MG63 (cell line): Measurements from ENCODE around the gene CDH16. TPM values are rescaled to one million over a fixed set of nuclear protein-coding genes. Genes with fewer than 3 reads are reported as not detected.
"Not testable (repeated sequence)": the region's sequence is repeated elsewhere in the genome, so short reads cannot be mapped to it uniquely, and the experiment has no call there.

Experiments
- DNase-seq: peaks from one replicate; pipeline ENCODE4 v3.0.0-alpha.2; 2020
- H3K27me3 ChIP-seq: fragments of 250-450 bp; sonication (Bioruptor Pico); 2 replicates; pipeline ENCODE4 v1.5.1; 2020; ENCODE audit warnings: mild to moderate bottlenecking, moderate library complexity
- H3K36me3 ChIP-seq: fragments of 250-450 bp; sonication (Bioruptor Pico); 2 replicates; pipeline ENCODE4 v1.5.1; 2020; ENCODE audit warnings: mild to moderate bottlenecking, moderate library complexity
- H3K4me3 ChIP-seq: fragments of 250-450 bp; sonication (Bioruptor Pico); 2 replicates; pipeline ENCODE4 v1.5.1; 2020; ENCODE audit warnings: mild to moderate bottlenecking, moderate library complexity
- H3K9me3 ChIP-seq: fragments of 250-450 bp; sonication (Bioruptor Pico); 2 replicates; pipeline ENCODE4 v1.5.1; 2020; ENCODE audit warnings: mild to moderate bottlenecking, moderate library complexity
- total RNA-seq: library from RNA; depleted of rRNA; stranded (reverse); fragments of >200 nt; shearing (Covaris generic); gene quantifications from 2 replicates; pipeline ENCODE4 v1.2.3, GENCODE V29; 2014; ENCODE audit warnings: low replicate concordance; rRNA removed

CDH16 gene, protein sequence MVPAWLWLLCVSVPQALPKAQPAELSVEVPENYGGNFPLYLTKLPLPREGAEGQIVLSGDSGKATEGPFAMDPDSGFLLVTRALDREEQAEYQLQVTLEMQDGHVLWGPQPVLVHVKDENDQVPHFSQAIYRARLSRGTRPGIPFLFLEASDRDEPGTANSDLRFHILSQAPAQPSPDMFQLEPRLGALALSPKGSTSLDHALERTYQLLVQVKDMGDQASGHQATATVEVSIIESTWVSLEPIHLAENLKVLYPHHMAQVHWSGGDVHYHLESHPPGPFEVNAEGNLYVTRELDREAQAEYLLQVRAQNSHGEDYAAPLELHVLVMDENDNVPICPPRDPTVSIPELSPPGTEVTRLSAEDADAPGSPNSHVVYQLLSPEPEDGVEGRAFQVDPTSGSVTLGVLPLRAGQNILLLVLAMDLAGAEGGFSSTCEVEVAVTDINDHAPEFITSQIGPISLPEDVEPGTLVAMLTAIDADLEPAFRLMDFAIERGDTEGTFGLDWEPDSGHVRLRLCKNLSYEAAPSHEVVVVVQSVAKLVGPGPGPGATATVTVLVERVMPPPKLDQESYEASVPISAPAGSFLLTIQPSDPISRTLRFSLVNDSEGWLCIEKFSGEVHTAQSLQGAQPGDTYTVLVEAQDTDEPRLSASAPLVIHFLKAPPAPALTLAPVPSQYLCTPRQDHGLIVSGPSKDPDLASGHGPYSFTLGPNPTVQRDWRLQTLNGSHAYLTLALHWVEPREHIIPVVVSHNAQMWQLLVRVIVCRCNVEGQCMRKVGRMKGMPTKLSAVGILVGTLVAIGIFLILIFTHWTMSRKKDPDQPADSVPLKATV
- not detected in 2 replicates for total RNA-seq

DNA sequence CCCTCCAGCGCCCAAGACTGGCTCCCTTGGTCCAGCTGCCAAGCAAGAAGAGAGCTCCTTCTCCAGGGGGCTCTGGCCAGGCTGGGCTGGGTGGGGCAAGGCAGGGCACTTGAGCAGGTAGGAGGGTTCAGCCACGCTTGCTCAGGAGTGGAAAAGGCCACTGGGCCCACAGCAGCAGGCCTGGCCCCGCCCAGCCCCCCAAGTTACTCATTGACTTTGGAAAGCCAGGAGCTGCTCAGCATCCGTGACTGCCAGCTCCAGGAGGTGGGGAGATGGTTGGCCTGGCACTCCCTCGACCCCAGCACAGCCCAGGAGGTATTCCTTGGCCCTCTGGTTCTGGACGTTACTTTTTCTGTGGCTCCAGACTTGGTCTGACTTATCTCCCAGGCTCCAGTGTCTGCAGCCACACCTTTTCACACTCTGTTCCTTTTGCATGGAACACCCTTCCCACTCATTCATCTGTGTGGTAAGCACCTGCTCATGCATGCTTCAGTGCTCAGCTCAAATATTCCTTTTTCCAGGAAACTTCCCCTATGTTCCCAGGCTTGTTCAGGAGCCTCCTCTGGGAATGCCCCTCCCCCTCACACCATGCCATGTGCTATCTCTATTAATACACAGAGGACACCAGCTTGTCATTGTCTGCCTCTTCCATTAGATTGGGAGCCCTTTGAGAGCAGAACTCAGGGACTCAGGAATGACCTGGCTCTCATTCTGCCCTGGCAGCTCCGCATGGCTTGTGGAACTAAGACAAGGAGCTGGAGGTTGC, at the start of gene CDH16:
Gene CDH16, minus strand, starts transcription at position 83 of the 766 bp plus-strand sequence. CDS start 820 bp downstream, outside the sequence.
- Histone ChIP-seq H3K27me3 (no peaks in the 10 kb centered on the region), H3K9me3 (no peaks in the 10 kb centered on the region), H3K36me3 (no peaks in the 10 kb centered on the region), H3K4me3 (no peak within 1 kb of the TSS)
- DNase-seq, result no peak

DNA sequence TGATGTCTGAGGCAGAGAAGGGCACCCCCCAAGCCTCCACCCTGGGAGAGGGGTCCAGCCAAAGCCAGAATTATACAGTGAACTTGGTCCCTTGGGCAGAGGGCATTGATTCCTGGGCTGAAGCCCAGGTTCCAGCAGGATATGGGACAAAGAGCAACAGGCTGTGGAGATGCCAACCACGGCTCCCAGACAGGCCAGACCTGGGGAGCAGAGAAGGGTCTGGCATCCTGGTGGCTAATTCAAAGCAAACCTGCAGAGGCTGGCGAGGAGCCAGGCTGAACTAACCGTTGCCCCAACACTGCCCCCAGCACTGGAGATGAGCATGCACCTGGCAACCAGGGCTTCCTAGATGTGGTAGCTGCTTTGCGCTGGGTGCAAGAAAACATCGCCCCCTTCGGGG, 45.4 kb upstream of the CDH16 start:
- Histone ChIP-seq H3K4me3 (no peak overlapping the region), H3K36me3 (no peaks in the 10 kb centered on the region), H3K27me3 (no peaks in the 10 kb centered on the region), H3K9me3 (no peaks in the 10 kb centered on the region)
- no peak for DNase-seq

DNA sequence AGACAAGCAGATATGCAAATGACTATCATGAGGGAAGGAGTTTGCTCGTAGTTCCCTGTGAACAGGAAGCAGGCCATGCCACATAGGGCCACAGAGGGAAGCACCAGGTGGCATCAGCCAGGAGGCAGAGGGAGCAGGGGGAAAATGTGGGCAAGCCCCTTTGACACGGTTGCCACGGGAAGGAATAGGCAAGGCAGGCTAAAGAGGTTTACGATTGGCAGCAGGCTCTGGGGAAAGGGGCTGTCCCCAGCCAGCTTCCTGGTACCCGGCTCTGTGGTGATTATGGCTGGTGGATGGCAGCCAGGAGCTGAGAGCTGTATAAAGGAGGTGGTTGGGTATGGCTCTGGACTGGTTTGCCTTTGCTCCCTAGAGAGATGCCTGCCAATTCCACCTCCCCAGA, 43.2 kb upstream of the CDH16 start:
- H3K36me3 ChIP-seq, result no peaks in the 10 kb centered on the region
- H3K27me3 ChIP-seq, result no peaks in the 10 kb centered on the region
- DNase-seq, result peak; percentile 20

DNA sequence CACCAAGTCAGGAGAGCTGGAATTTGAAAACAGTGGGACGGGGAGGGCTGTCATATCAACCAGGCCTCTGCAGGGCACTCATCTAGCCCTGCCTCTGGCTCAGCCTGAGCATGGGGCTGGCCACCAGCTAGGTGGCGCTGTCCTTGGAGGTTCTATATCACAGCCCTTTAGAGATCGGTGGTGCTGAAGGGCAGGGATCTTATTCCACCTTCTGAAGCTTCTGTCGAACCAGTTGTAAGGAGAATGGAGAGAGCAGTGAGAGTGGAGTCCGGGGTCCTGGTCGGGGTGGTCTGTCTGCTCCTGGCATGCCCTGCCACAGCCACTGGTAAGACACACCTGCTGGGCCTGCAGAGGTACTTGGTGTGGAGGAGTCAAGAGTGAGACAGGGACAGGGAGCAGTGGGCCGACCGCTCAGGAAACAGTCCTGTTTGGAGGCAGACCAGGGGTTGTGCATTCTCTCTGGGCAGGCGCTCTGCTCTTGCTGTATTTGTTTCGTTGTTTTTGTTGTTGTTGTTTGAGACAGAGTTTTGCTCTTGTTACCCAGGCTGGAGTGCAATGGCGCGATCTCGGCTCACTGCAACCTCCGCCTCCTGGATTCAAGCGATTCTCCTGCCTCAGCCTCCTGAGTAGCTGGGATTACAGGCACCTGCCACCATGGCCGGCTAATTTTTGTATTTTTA, 42.5 kb upstream of the CDH16 start, which contains the start of gene CES3:
Gene CES3, plus strand, starts transcription at position 202 of the 680 bp plus-strand sequence. Its CDS starts 42 bp downstream, at position 244.
- Histone ChIP-seq H3K36me3 (no peaks in the 10 kb centered on the region), H3K27me3 (no peaks in the 10 kb centered on the region), H3K4me3 (peak within 1 kb of the TSS; percentile 61), H3K9me3 (no peaks in the 10 kb centered on the region)
- DNase-seq, result peak; percentile 79

More for the DNA sequence above, 43.2 kb upstream of the CDH16 start:
- Histone ChIP-seq H3K4me3 (peak overlapping the region; percentile 61), H3K9me3 (no peaks in the 10 kb centered on the region)

DNA sequence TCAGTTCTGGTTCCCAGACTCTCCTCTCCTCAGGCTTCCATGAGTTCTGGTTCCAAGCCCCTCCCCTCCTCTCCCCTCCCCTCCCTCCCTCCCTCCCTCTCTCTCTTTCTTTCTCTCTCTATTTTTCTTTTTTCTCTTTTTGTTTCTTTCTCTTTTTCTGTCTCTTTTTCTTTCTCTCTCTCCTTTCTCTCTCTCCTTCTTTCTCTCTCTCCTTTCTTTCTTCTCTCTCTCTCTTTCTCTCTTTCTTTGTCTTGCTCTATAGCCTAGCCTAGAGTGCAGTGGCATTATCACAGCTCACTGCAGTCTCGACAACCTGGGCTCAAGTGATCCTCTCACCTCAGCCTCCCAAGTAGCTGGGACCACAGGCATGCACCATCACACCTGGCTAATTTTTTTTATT, 41.6 kb upstream of the CDH16 start:
- Histone ChIP-seq H3K36me3 (no peaks in the 10 kb centered on the region), H3K4me3 (no peak overlapping the region), H3K27me3 (no peaks in the 10 kb centered on the region), H3K9me3 (no peaks in the 10 kb centered on the region)
- DNase-seq, result no peak

DNA sequence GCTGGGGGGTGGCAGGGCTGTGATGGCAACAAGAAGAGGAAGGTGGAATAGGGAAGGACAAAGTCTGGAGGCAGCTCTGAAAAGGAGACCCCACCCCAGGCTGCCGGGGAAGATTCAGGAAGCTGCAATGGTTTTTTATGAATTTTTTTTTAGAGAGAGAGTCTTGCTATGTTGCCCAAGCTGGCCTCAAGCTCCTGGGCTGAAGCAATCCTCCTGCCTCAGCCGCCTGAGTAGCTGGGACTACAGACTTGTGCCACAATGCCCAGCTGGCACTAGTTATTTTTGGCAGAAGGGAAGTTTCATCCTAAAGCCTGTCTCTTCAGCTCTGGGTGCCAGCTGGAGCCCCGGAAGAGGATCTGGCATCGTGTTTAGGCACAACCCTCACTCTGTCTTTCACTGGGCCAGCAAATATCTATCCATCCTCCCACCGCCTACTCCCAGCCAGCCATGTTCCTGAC, 41.0 kb upstream of the CDH16 start:
- no peak for DNase-seq
- Histone ChIP-seq H3K27me3 (no peaks in the 10 kb centered on the region), H3K36me3 (no peaks in the 10 kb centered on the region), H3K4me3 (no peak overlapping the region), H3K9me3 (no peaks in the 10 kb centered on the region)

DNA sequence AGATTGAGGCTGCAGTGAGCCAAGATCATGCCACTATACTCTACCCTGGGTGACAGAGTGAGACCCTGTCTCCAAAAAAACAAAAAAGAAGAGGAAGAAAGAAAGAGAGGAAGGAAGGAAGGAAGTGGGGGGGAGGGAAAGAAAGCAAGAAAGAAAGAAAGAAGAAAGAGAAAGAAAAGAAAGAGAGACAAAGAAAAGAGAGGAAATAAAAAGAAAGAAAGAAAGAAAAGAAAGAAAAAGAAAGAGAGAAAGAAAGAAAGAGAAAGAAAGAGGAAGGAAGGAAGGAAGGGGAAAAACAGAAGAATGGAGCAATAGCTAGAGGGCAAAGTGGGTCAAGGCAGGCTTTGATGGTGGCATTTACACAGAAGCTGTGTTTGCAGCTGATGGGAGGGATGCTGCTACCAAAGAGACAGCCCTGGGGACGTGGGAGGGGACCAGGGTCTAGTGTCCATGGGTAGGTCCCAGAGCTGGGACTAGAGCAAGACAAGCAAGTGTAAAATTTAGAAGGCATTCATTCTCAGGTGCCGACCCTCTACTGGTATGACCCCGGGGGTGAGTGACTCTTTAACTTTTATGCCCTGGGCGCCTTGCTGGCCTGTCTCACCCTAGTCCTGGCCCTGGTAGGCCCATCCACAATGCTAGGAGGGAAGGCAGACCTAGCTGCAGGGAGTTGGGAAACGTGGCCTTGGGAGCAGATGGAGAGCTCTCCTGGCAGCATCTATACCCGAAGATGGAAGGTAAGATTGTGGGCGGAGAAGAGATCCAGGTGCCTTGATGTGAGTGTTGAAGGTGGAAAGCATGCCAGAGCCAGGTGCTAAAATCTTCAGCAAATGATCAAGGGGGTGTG, 40.4 kb upstream of the CDH16 start:
- Histone ChIP-seq H3K36me3 (no peaks in the 10 kb centered on the region), H3K27me3 (no peaks in the 10 kb centered on the region), H3K9me3 (no peaks in the 10 kb centered on the region), H3K4me3 (no peak overlapping the region)
- DNase-seq, result no peak

DNA sequence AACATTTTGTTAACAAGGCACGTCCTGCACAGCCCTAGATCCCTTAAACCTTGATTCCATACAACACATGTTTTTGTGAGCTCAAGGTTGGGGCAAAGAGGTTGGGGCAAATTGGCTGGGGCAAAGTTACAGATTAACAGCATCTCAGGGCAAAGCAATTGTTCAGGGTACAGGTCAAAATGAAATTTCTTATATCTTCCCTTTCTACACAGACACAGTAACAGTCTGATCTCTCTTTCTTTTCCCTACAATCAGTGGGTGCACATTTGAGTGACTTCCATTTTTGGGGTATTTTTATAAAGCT, 37.4 kb upstream of the CDH16 start:
- H3K4me3 ChIP-seq, H3K9me3 ChIP-seq, H3K27me3 ChIP-seq, H3K36me3 ChIP-seq, DNase-seq: not testable (repeated sequence)

DNA sequence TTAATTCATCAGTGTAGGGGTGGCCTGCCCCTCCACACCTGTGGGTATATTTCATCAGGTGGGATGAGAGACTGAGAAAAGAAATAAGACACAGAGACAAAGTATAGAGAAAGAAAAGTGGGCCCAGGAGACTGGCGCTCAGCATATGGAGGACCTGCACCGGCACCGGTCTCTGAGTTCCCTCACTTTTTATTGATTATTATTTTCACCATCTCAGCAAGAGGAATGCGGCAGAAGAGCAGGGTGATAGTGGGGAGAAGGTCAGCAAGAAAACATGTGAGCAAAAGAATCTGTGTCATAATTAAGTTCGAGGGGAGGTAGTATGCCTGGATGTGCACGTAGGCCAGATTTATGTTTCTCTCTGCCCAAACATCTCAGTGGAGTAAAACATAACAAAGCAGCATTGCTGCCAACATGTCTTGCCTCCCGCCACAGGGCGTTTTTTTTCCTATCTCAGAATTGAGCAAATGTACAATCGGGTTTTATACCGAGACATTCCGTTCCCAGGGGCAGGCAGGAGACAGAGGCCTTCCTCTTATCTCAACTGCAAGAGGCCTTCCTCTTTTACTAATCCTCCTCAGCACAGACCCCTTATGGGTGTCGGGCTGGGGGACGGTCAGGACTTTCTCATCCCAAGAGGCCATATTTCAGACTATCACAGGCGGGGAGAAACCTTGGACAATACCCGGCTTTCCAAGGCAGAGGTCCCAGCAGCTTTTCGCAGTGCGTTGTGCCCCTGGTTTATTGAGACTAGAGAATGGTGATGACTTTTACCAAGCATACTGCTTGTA, 36.9 kb upstream of the CDH16 start:
- not testable (repeated sequence) for H3K9me3 ChIP-seq, H3K27me3 ChIP-seq, DNase-seq, H3K4me3 ChIP-seq, H3K36me3 ChIP-seq

DNA sequence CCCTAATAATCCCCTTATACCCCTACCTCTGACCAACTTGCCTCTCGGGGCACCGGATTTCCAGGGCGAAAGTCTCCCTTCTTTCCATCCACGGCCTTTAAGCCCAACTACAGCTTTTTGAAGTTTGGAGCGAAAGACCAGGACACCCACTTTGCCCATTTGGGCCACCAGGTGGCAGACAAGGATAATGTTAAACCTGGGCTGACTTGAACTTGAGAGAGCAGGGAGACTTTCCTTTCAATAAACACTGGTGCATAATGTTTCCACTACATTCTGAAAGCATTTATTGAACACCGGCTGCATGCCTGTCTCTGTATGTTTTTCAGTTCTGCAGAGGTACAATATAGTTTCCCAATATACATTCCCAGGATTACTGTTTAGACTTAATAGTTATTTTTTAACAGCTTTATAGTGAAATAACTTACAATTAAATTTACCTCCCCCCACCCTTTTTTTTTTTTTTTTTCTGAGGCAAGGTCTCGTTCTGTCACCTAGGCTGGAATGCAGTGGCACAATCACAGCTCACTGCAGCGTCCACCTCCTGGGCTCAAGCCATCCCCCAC, 35.5 kb upstream of the CDH16 start:
- Histone ChIP-seq H3K27me3 (no peaks in the 10 kb centered on the region), H3K4me3 (no peak overlapping the region), H3K9me3 (no peaks in the 10 kb centered on the region), H3K36me3 (no peaks in the 10 kb centered on the region)
- peak; percentile 38 for DNase-seq

DNA sequence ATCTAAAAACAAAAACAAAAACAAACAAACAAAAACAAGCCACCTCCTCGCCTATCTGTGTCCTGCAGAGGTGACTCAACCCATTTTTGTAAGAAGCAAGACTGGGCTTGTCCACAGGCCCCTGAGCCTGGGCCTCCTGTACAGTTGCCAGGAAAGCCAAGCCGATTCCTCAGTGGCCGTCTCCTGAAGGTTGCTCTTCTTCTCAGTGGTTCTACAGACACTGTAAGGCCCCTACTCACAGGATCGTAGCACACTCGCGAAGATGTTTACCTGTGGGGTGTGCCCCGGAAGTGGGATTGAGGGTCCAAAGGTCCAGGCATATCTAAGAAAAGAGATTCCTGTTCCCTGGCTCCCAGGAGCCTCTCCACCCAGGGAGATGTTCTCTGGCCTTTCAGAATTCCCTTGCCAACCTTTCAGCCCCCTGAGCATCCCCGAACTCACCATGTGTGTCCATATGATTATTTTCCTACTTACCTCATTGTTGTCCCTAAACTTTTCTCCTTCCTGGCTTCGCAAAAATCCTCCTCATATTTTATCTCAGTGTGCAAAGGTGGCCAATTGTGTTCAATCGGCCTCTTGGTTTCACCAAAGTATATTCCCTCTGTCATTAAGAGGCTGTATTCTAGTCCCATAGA, 34.9 kb upstream of the CDH16 start:
- Histone ChIP-seq H3K9me3 (no peaks in the 10 kb centered on the region), H3K27me3 (no peaks in the 10 kb centered on the region), H3K4me3 (no peak overlapping the region), H3K36me3 (no peaks in the 10 kb centered on the region)
- DNase-seq, result no peak

DNA sequence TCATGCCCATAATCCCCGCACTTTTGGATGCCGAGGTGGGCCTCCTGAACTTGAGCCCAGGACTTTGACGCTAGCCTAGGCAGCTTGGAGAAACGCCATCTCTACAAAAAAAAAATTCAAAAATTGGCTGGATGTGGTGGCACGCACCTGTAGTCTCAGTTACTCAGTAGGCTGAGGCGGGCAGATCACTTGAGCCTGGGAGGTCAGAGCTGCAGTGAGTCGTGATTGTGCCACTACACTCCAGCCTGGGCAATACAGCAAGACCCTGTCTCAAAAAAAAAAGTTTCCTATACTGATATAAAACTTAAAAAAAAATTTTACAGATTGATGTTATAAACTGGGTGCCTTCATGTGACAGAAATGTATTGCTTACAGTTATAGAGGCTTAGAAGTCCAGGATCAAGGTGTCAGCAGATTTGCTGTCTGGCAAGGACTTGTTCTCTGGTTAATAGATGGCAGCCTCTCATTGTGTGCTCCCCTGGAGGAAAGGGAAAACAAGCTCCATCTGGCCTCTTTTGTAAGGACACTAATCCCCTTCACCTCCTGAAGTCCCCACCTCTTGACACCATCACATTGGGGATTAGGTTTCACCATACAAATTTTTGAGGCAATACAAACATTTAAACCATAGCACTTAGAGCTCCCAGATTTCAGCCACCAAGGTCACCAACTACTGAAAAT, 33.9 kb upstream of the CDH16 start:
- no peak for DNase-seq
- H3K27me3 ChIP-seq, result no peaks in the 10 kb centered on the region
- no peaks in the 10 kb centered on the region for H3K36me3 ChIP-seq
- H3K9me3 ChIP-seq, result no peaks in the 10 kb centered on the region
- no peak overlapping the region for H3K4me3 ChIP-seq

DNA sequence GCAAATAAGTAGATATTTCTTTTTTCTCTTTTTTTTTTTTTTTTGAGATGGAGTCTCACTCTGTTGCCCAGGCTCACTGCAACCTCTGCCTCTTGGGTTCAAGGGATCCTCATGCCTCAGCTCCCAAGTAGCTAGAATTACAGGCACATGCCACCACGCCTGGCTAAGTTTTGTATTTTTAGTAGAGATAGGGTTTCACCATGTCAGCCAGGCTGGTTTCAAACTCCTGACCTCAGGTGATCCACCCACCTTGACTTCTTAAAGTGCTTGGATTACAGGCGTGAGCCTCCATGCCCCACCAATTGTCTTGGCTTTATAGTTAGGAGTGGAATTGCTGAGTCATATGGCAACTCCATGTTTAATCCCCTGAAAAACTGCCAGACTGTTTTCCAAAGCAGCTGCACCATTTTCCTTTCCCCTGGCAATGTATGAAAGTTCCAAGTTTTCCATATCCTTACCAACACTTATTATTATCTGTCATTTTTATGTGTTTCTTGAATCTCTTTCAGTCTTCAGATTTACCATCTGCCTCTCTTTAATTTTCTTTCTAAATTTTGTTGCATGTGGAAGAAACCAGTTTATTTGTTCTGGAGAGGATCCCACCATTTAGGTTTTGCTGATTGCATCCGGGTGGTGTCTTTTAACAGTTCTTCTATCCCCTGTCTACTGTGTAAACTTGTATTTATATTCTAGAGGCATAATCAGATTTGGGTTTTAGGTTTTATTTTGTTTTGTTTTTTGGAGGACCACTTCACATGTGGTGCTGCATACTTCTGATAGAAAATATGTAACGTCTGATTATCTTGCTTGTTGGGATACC, 32.5 kb upstream of the CDH16 start:
- Histone ChIP-seq H3K36me3 (no peaks in the 10 kb centered on the region), H3K4me3 (no peak overlapping the region), H3K27me3 (no peaks in the 10 kb centered on the region), H3K9me3 (no peaks in the 10 kb centered on the region)
- DNase-seq, result no peak
